Neuron (in vitro differentiated cells): ENCODE data around the gene PRKCE.

Experiments
- H2AFZ ChIP-seq: one replicate; pipeline ENCODE4 v1.6.1; 2013; ENCODE audit warnings: low read depth, mild to moderate bottlenecking, inconsistent platforms, low read length, moderate library complexity
- H3K27me3 ChIP-seq: one replicate; pipeline ENCODE4 v1.6.1; 2013; ENCODE audit warnings: low read length; ENCODE audit not compliant: insufficient read depth
- H3K36me3 ChIP-seq: one replicate; pipeline ENCODE4 v1.6.1; 2013; ENCODE audit warnings: low read length; ENCODE audit not compliant: insufficient read depth
- H3K4me1 ChIP-seq: one replicate; pipeline ENCODE4 v1.6.1; 2013; ENCODE audit warnings: low read length; ENCODE audit not compliant: insufficient read depth
- H3K4me3 ChIP-seq: 2 replicates; pipeline ENCODE4 v1.5.1; 2013; ENCODE audit warnings: mild to moderate bottlenecking, low read length, moderate library complexity
- H3K9me3 ChIP-seq: one replicate; pipeline ENCODE4 v1.6.1; 2013; ENCODE audit warnings: low read length

Gene PRKCE

GRCh38 chr2:45942237-45942738, 290.8 kb downstream of the PRKCE start:
- H3K27me3 ChIP-seq = no peaks in the 10 kb centered on the region
- no peak overlapping the region for H2AFZ ChIP-seq
- no peaks in the 10 kb centered on the region for H3K36me3 ChIP-seq
- H3K9me3 ChIP-seq = no peaks in the 10 kb centered on the region
- H3K4me3 ChIP-seq = no peak overlapping the region
- peaks cover 21% of the 10 kb centered on the region for H3K4me1 ChIP-seq

GRCh38 chr2:45943219-45944044, 292.0 kb downstream of the PRKCE start:
- no peaks in the 10 kb centered on the region for H3K27me3 ChIP-seq
- no peaks in the 10 kb centered on the region for H3K36me3 ChIP-seq
- H2AFZ ChIP-seq = no peak overlapping the region
- no peak overlapping the region for H3K4me3 ChIP-seq
- H3K4me1 ChIP-seq = peaks cover 21% of the 10 kb centered on the region
- no peaks in the 10 kb centered on the region for H3K9me3 ChIP-seq

- Histone ChIP-seq H3K36me3 (no peaks in the 10 kb centered on the region), H3K4me1 (peaks cover 21% of the 10 kb centered on the region), H3K9me3 (no peaks in the 10 kb centered on the region), H3K4me3 (no peak overlapping the region), H2AFZ (no peak overlapping the region), H3K27me3 (no peaks in the 10 kb centered on the region)
Observed at GRCh38 chr2:45944074-45944473, 292.6 kb downstream of the PRKCE start.

GRCh38 chr2:45945302-45945717, 293.8 kb downstream of the PRKCE start:
- Histone ChIP-seq H3K36me3 (no peaks in the 10 kb centered on the region), H3K27me3 (no peaks in the 10 kb centered on the region), H3K4me3 (no peak overlapping the region), H3K4me1 (peaks cover 21% of the 10 kb centered on the region), H2AFZ (no peak overlapping the region), H3K9me3 (no peaks in the 10 kb centered on the region)

- no peaks in the 10 kb centered on the region for H3K27me3 ChIP-seq
- H3K4me3 ChIP-seq = no peak overlapping the region
- H2AFZ ChIP-seq = no peak overlapping the region
- H3K36me3 ChIP-seq = no peaks in the 10 kb centered on the region
- H3K9me3 ChIP-seq = no peaks in the 10 kb centered on the region
- peaks cover 21% of the 10 kb centered on the region for H3K4me1 ChIP-seq
Observed at GRCh38 chr2:45946023-45946422, 294.5 kb downstream of the PRKCE start.

- Histone ChIP-seq H3K9me3 (no peaks in the 10 kb centered on the region), H3K4me3 (no peak overlapping the region), H3K36me3 (no peaks in the 10 kb centered on the region), H3K4me1 (no peaks in the 10 kb centered on the region), H2AFZ (no peak overlapping the region), H3K27me3 (no peaks in the 10 kb centered on the region)
Observed at GRCh38 chr2:45950606-45951005, 299.1 kb downstream of the PRKCE start.

GRCh38 chr2:45951025-45951727, 299.7 kb downstream of the PRKCE start:
- Histone ChIP-seq H3K4me3 (no peak overlapping the region), H3K9me3 (no peaks in the 10 kb centered on the region), H3K4me1 (no peaks in the 10 kb centered on the region), H3K27me3 (no peaks in the 10 kb centered on the region), H3K36me3 (no peaks in the 10 kb centered on the region), H2AFZ (no peak overlapping the region)

GRCh38 chr2:45952591-45952990, 301.1 kb downstream of the PRKCE start:
- Histone ChIP-seq H3K27me3 (no peaks in the 10 kb centered on the region), H3K4me1 (no peaks in the 10 kb centered on the region), H3K4me3 (no peak overlapping the region), H3K36me3 (no peaks in the 10 kb centered on the region), H2AFZ (no peak overlapping the region), H3K9me3 (no peaks in the 10 kb centered on the region)

- H2AFZ ChIP-seq = no peak overlapping the region
- no peaks in the 10 kb centered on the region for H3K4me1 ChIP-seq
- H3K27me3 ChIP-seq = no peaks in the 10 kb centered on the region
- H3K4me3 ChIP-seq = no peak overlapping the region
- no peaks in the 10 kb centered on the region for H3K36me3 ChIP-seq
- no peaks in the 10 kb centered on the region for H3K9me3 ChIP-seq
Observed at GRCh38 chr2:45953376-45954027, 302.0 kb downstream of the PRKCE start.

GRCh38 chr2:45954233-45954850, 302.9 kb downstream of the PRKCE start:
- H3K27me3 ChIP-seq = no peaks in the 10 kb centered on the region
- H3K4me3 ChIP-seq = no peak overlapping the region
- no peaks in the 10 kb centered on the region for H3K4me1 ChIP-seq
- H3K9me3 ChIP-seq = no peaks in the 10 kb centered on the region
- no peaks in the 10 kb centered on the region for H3K36me3 ChIP-seq
- H2AFZ ChIP-seq = no peak overlapping the region

- no peak overlapping the region for H2AFZ ChIP-seq
- no peaks in the 10 kb centered on the region for H3K36me3 ChIP-seq
- no peak overlapping the region for H3K4me3 ChIP-seq
- H3K4me1 ChIP-seq = no peaks in the 10 kb centered on the region
- H3K27me3 ChIP-seq = no peaks in the 10 kb centered on the region
- H3K9me3 ChIP-seq = no peaks in the 10 kb centered on the region
Observed at GRCh38 chr2:45957533-45958227, 306.2 kb downstream of the PRKCE start.

GRCh38 chr2:45960057-45960863, 308.8 kb downstream of the PRKCE start:
- Histone ChIP-seq H3K36me3 (no peaks in the 10 kb centered on the region), H3K9me3 (no peaks in the 10 kb centered on the region), H2AFZ (no peak overlapping the region), H3K27me3 (no peaks in the 10 kb centered on the region), H3K4me3 (no peak overlapping the region), H3K4me1 (no peaks in the 10 kb centered on the region)
